ENCODE data around the gene SRSF2.
A peak's percentile ranks its signal among the peaks of the same experiment; 100 is the strongest.

Gene SRSF2

GRCh38 chr17:76697702-76698465 is 39.2 kb downstream of the SRSF2 start:
- Histone ChIP-seq H2AK5ac (ENCODE audit: low read depth, low read length) (peak overlapping the region; percentile 58), H3K27ac (replicated peaks; ENCODE audit: low read length) (peak overlapping the region; percentile 83), H3K36me3 (replicated peaks in 1 of 2; ENCODE audit: control insufficient read depth in 2 of 2, insufficient read depth in 2 of 2, low read length in 2 of 2) (no peaks in the 10 kb centered on the region), H3K27me3 (ENCODE audit: control insufficient read depth in 3 of 3, insufficient read depth in 3 of 3, low read depth in 1 of 3, low read length in 3 of 3) (no peaks in the 10 kb centered on the region), H2AFZ (ENCODE audit: low read length) (peak overlapping the region; percentile 84), H3K79me1 (ENCODE audit: low read depth, low read length) (no peaks in the 10 kb centered on the region), H3K4me2 (ENCODE audit: insufficient read depth, low read length, poor library complexity, severe bottlenecking) (peak overlapping the region; percentile 43), H2BK15ac (ENCODE audit: low read length) (peak overlapping the region; percentile 70), H3K14ac (ENCODE audit: low read length) (no peak overlapping the region), H2BK5ac (ENCODE audit: low read length) (peak overlapping the region; percentile 17), H3K18ac (ENCODE audit: low read length) (peak overlapping the region; percentile 89), H3K4ac (ENCODE audit: low read length) (no peak overlapping the region), H3K4me1 (ENCODE audit: control insufficient read depth in 2 of 2, insufficient read depth in 1 of 2, low read depth in 1 of 2, low read length in 2 of 2) (peaks cover 36 to 43% of the 10 kb centered on the region in 2 donors), H3K9me3 (replicated peaks in 1 of 2; ENCODE audit: control insufficient read depth in 2 of 2, insufficient read depth in 1 of 2, low read depth in 1 of 2, low read length in 2 of 2) (no peaks in the 10 kb centered on the region), H4K8ac (ENCODE audit: low read depth, low read length) (no peak overlapping the region), H3K9ac (ENCODE audit: low read depth, low read length, poor library complexity) (peak overlapping the region; percentile 38), H2BK12ac (ENCODE audit: low read length) (peak overlapping the region; percentile 1), H3K4me3 (ENCODE audit: low read length in 2 of 2) (no peak overlapping the region), H4K91ac (ENCODE audit: low read depth, low read length, poor library complexity) (no peak overlapping the region), H3K23ac (ENCODE audit: low read depth, low read length, poor library complexity) (peak overlapping the region; percentile 83), H2BK120ac (ENCODE audit: low read depth, low read length) (no peak overlapping the region)
- DNase-seq (ENCODE audit: low spot score): peak; percentile 70
- no CpG with 5 or more reads among the region's 17 CpGs for WGBS, 2 donors (ENCODE audit: extremely low coverage in 2 of 2, insufficient read length in 2 of 2, insufficient replicate concordance in 1 of 2)

- Histone ChIP-seq H2AFZ (ENCODE audit: low read length) (peak overlapping the region; percentile 84), H3K36me3 (replicated peaks in 1 of 2; ENCODE audit: control insufficient read depth in 2 of 2, insufficient read depth in 2 of 2, low read length in 2 of 2) (no peaks in the 10 kb centered on the region), H4K91ac (ENCODE audit: low read depth, low read length, poor library complexity) (no peak overlapping the region), H2AK5ac (ENCODE audit: low read depth, low read length) (peak overlapping the region; percentile 7), H3K27ac (replicated peaks; ENCODE audit: low read length) (peak overlapping the region; percentile 83), H2BK120ac (ENCODE audit: low read depth, low read length) (peak overlapping the region; percentile 2), H2BK15ac (ENCODE audit: low read length) (peak overlapping the region; percentile 8), H3K23ac (ENCODE audit: low read depth, low read length, poor library complexity) (peak overlapping the region; percentile 45), H2BK12ac (ENCODE audit: low read length) (no peak overlapping the region), H3K4me1 (ENCODE audit: control insufficient read depth in 2 of 2, insufficient read depth in 1 of 2, low read depth in 1 of 2, low read length in 2 of 2) (peaks cover 36 to 43% of the 10 kb centered on the region in 2 donors), H3K4ac (ENCODE audit: low read length) (no peak overlapping the region), H3K9ac (ENCODE audit: low read depth, low read length, poor library complexity) (no peak overlapping the region), H3K27me3 (ENCODE audit: control insufficient read depth in 3 of 3, insufficient read depth in 3 of 3, low read depth in 1 of 3, low read length in 3 of 3) (no peaks in the 10 kb centered on the region), H4K8ac (ENCODE audit: low read depth, low read length) (no peak overlapping the region), H3K4me3 (ENCODE audit: low read length in 2 of 2) (peak overlapping the region in 1 of 2 donors; percentile 13), H3K79me1 (ENCODE audit: low read depth, low read length) (no peaks in the 10 kb centered on the region), H3K18ac (ENCODE audit: low read length) (peak overlapping the region; percentile 89), H3K4me2 (ENCODE audit: insufficient read depth, low read length, poor library complexity, severe bottlenecking) (peak overlapping the region; percentile 43), H3K14ac (ENCODE audit: low read length) (no peak overlapping the region), H2BK5ac (ENCODE audit: low read length) (peak overlapping the region; percentile 17), H3K9me3 (replicated peaks in 1 of 2; ENCODE audit: control insufficient read depth in 2 of 2, insufficient read depth in 1 of 2, low read depth in 1 of 2, low read length in 2 of 2) (no peaks in the 10 kb centered on the region)
- no peak for DNase-seq (ENCODE audit: low spot score)
- WGBS, 2 donors (ENCODE audit: extremely low coverage in 2 of 2, insufficient read length in 2 of 2, insufficient replicate concordance in 1 of 2): no CpG with 5 or more reads among the region's 25 CpGs
Measured at GRCh38 chr17:76696763-76697701, 40.1 kb downstream of the SRSF2 start.

- H4K91ac ChIP-seq (ENCODE audit: low read depth, low read length, poor library complexity): no peak overlapping the region
- H3K79me1 ChIP-seq (ENCODE audit: low read depth, low read length): no peaks in the 10 kb centered on the region
- no peak overlapping the region for H2AFZ ChIP-seq (ENCODE audit: low read length)
- peak overlapping the region; percentile 17 for H3K9ac ChIP-seq (ENCODE audit: low read depth, low read length, poor library complexity)
- no peak for DNase-seq (ENCODE audit: low spot score)
- no peak overlapping the region for H3K14ac ChIP-seq (ENCODE audit: low read length)
- no peak overlapping the region for H4K8ac ChIP-seq (ENCODE audit: low read depth, low read length)
- H3K9me3 ChIP-seq (replicated peaks in 1 of 2; ENCODE audit: control insufficient read depth in 2 of 2, insufficient read depth in 1 of 2, low read depth in 1 of 2, low read length in 2 of 2): no peaks in the 10 kb centered on the region
- peak overlapping the region; percentile 93 for H2AK5ac ChIP-seq (ENCODE audit: low read depth, low read length)
- no CpG with 5 or more reads among the region's 16 CpGs for WGBS, 2 donors (ENCODE audit: extremely low coverage in 2 of 2, insufficient read length in 2 of 2, insufficient replicate concordance in 1 of 2)
- no peaks in the 10 kb centered on the region for H3K27me3 ChIP-seq (ENCODE audit: control insufficient read depth in 3 of 3, insufficient read depth in 3 of 3, low read depth in 1 of 3, low read length in 3 of 3)
- peak overlapping the region; percentile 87 for H3K18ac ChIP-seq (ENCODE audit: low read length)
- H3K4ac ChIP-seq (ENCODE audit: low read length): no peak overlapping the region
- no peak overlapping the region for H3K4me2 ChIP-seq (ENCODE audit: insufficient read depth, low read length, poor library complexity, severe bottlenecking)
- no peak overlapping the region for H2BK15ac ChIP-seq (ENCODE audit: low read length)
- H2BK120ac ChIP-seq (ENCODE audit: low read depth, low read length): no peak overlapping the region
- H3K36me3 ChIP-seq (replicated peaks in 1 of 2; ENCODE audit: control insufficient read depth in 2 of 2, insufficient read depth in 2 of 2, low read length in 2 of 2): no peaks in the 10 kb centered on the region
- no peak overlapping the region for H3K4me3 ChIP-seq (ENCODE audit: low read length in 2 of 2)
- H3K27ac ChIP-seq (replicated peaks; ENCODE audit: low read length): no peak overlapping the region
- H2BK5ac ChIP-seq (ENCODE audit: low read length): no peak overlapping the region
- no peak overlapping the region for H2BK12ac ChIP-seq (ENCODE audit: low read length)
- H3K4me1 ChIP-seq (ENCODE audit: control insufficient read depth in 2 of 2, insufficient read depth in 1 of 2, low read depth in 1 of 2, low read length in 2 of 2): peaks cover 19 to 38% of the 10 kb centered on the region in 2 donors
- H3K23ac ChIP-seq (ENCODE audit: low read depth, low read length, poor library complexity): no peak overlapping the region
Measured at GRCh38 chr17:76695059-76695831, 41.9 kb downstream of the SRSF2 start.
